GM12878 (cell line): ENCODE data around the gene ARAP3. TPM values are rescaled to one million over a fixed set of nuclear protein-coding genes. Genes with fewer than 3 reads are reported as not detected.

Source experiments
- BACH1 ChIP-seq: fragments of 450-650 bp; IDR thresholded peaks from 2 replicates; pipeline ENCODE4 v1.6.1; 2017; ENCODE audit warnings: mild to moderate bottlenecking, borderline replicate concordance
- CBFB ChIP-seq: IDR thresholded peaks from 2 replicates; pipeline ENCODE4 v1.6.1; 2016; ENCODE audit warnings: antibody characterized with exemption, low read depth
- CEBPZ ChIP-seq: fragments of 150-350 bp; IDR thresholded peaks from 2 replicates; pipeline ENCODE4 v1.6.1; 2016; ENCODE audit warnings: low read depth, low read length
- CREB1 ChIP-seq: IDR thresholded peaks from 2 replicates; pipeline ENCODE4 v1.6.1; 2012; ENCODE audit warnings: low read depth, mild to moderate bottlenecking, inconsistent platforms
- GABPA ChIP-seq: IDR thresholded peaks from 2 replicates; pipeline ENCODE4 v1.6.1; 2014; ENCODE audit warnings: antibody characterized with exemption, low read depth, mild to moderate bottlenecking, inconsistent platforms
- IKZF1 ChIP-seq: fragments of 450-650 bp; conservative IDR thresholded peaks from 2 replicates; pipeline ENCODE4 v1.6.1; 2017; ENCODE audit warnings: antibody characterized with exemption, mild to moderate bottlenecking
- JUND ChIP-seq: IDR thresholded peaks from 2 replicates; pipeline ENCODE4 v1.6.1; 2012; ENCODE audit warnings: low read depth, mild to moderate bottlenecking, low read length, improper control_type of control experiment, moderate library complexity
- KDM1A ChIP-seq: fragments of 200-600 bp; sonication (generic); IDR thresholded peaks from 2 replicates; pipeline ENCODE4 v1.6.1; 2016; ENCODE audit warnings: borderline replicate concordance
- MXI1 ChIP-seq: fragments of 150-350 bp; IDR thresholded peaks from 2 replicates; pipeline ENCODE4 v1.6.1; 2011; ENCODE audit warnings: low read depth, mild to moderate bottlenecking, inconsistent platforms, low read length, improper control_type of control experiment
- TBL1XR1 ChIP-seq: IDR thresholded peaks from 2 replicates; pipeline ENCODE4 v1.6.1; 2012; ENCODE audit warnings: low read depth, low read length, improper control_type of control experiment
- TCF12 ChIP-seq: IDR thresholded peaks from 2 replicates; pipeline ENCODE4 v1.6.1; 2011; ENCODE audit warnings: low read depth, mild to moderate bottlenecking, low read length
- ZBTB4 ChIP-seq: fragments of 450-650 bp; formaldehyde crosslinking; IDR thresholded peaks from 2 replicates; pipeline ENCODE4 v1.4.0; 2022; ENCODE audit warnings: mild to moderate bottlenecking, moderate library complexity
- ZNF24 ChIP-seq: fragments of 450-650 bp; IDR thresholded peaks from 2 replicates; pipeline ENCODE4 v1.6.1; 2017; ENCODE audit warnings: antibody characterized with exemption, mild to moderate bottlenecking
- ZNF592 ChIP-seq: fragments of 450-650 bp; IDR thresholded peaks from 2 replicates; pipeline ENCODE4 v1.6.1; 2017; ENCODE audit warnings: mild to moderate bottlenecking, moderate library complexity
- polyA plus RNA-seq, 11 experiments: library from polyadenylated mRNA; depleted of rRNA in 4 of 11; unstranded in 6 of 11; stranded (reverse) in 5 of 11; fragments of >200 nt; fragmentation: Nextera tagmentation in 4 of 11; fragmentation: Illumina TruSeq in 1 of 11; extraction: Ambion mirVana in 4 of 11; extraction: Trizol in 1 of 11; gene quantifications; 1 replicate in 1 of 11; 2 replicates in 10 of 11; pipeline versions ENCODE4 v1.2.1 to v1.2.3, GENCODE V29; 2011 to 2016; ENCODE audit warnings: inconsistent platforms in 2 of 11, missing spikeins in 2 of 11, low read depth in 1 of 11
- total RNA-seq, 4 experiments: library from RNA; depleted of rRNA in 3 of 4; stranded (reverse); fragments of >200 nt in 3 of 4; fragmentation: Illumina TruSeq in 1 of 4; extraction: Trizol in 1 of 4; gene quantifications; 2 replicates each; pipeline versions ENCODE4 v1.2.1 to v1.2.3, GENCODE V29; 2013 to 2021

ARAP3 gene
- total and polyA plus RNA-seq, 10 of the 15 experiments (the other 5 are each of a cell fraction or from before 2014, with no cell fraction given), result 0.01 to 0.08 TPM; not detected in 8

GRCh38 chr5:141657937-141658545 is 24.0 kb downstream of the ARAP3 start (continued):
- TF ChIP-seq KDM1A (no peak), MXI1 (no peak), ZBTB4 (CRISPR knock-in tag) (no peak), BACH1 (no peak), CEBPZ (no peak), CREB1 (peak; percentile 87), TCF12 (peak; percentile 62; the same call in 1 of the 2 replicates), IKZF1 (no peak), JUND (no peak), ZNF24 (no peak), TBL1XR1 (no peak), CBFB (peak; percentile 86), ZNF592 (no peak), GABPA (no peak; the same call in 1 of the 2 replicates)
